Kasumi-1 (cell line): ENCODE measurements around the gene FBXO24.

ENCODE experiments used
- DNase-seq, 2 experiments: peaks; one replicate each; lab custom pipeline; 2025; lab: John Stamatoyannopoulos, UW

The FBXO24 gene

DNA sequence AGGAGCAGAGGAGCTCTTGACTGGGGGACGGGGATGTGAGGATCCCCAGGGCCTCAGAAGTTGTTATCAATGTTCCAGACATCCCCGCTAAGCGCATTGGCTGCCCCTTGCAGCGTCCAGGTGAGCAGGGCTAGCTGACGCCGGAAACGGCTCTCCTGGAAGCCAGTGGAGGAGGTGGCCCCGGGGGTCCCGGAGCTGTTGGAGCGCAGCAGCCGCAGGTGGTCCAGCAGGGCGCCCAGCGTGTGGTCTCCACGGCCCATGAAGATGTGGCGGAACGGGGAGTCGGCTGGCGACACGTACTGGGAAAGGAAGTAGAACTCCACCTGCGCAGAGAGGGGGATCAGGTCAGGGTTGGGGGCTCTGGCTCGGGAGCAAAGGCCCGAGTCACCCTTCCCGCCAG lies 34.7 kb downstream of the FBXO24 start:
- DNase-seq: no peak

DNA sequence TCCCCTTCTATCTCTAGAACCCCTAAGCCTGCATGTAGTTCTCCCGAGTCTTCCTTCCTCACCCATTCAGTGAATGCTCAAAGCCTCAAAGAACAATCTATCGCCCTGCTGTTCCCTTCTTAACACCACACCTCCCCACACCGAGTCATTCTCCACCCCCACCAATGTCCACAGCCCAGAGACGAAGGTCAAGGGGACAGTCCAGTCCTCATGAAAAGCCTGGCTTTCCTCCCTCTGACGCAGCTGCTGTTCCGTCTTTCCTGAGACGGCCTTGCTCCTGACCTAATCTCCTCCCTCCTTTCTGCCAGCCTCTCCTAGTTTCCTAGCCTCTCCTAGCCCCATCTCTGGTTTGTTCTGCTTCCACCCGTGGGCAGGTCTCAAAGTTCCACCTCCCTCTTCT lies 35.4 kb downstream of the FBXO24 start:
- DNase-seq: no peak

DNA sequence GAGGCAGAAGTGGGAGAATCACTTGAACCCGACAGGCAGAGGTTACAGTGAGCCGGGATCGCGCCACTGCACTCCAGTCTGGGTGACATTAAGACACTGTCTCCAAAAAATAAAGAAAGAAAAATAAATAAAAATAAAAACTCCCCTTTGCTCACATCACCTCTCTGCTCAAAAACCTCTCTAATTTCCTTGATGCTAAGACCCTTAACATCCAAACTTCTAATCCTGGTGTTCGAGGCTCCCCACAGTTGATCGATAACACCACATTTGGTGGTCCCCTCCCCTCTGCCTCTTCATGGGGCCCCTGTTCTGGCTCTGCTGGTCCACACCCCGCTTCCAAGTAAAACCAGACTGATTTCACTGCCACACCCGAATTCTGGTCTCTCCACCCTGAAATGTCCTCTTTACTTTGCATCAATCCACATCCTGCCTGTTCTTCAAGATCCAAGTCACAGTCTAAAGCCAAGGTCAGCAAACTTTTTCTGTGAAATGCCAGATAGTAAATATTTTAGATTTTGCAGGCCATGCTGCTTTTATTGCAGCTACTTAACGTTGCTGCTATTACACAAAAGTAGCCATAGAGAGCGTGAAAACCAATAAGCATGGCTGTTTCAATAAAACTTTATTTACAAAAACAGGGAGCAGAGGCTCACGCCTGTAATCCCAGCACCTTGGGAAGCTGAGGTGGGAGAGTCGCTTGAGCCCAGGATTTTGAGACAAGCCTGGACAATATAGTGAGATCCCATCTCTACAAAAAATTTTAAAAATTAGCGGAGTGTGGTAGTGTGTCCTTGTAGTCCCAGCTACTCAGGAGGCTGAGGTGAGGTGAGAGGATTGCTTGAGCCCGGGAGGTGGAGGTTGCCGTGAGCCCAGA lies 38.1 kb downstream of the FBXO24 start:
- DNase-seq: no peak

DNA sequence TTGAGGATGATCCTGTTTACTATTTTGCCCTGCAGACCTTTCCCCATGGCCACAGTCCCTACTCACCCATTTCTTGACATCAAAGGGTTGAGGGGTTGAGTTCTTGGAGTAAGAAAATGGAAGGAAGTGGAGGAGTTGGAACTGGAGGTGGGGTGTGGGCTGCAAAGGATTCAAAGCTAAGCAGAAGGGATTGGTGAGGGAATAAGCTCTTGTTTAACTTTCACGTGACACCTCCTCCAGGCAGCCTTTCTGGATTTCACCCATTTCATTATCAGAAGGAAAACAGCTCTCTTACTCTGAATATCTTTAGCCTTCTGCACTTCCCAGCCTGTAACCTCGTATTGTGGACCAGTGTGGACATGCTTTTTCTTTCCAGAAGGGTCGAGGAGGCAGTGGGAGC lies 39.9 kb downstream of the FBXO24 start:
- DNase-seq: no peak

DNA sequence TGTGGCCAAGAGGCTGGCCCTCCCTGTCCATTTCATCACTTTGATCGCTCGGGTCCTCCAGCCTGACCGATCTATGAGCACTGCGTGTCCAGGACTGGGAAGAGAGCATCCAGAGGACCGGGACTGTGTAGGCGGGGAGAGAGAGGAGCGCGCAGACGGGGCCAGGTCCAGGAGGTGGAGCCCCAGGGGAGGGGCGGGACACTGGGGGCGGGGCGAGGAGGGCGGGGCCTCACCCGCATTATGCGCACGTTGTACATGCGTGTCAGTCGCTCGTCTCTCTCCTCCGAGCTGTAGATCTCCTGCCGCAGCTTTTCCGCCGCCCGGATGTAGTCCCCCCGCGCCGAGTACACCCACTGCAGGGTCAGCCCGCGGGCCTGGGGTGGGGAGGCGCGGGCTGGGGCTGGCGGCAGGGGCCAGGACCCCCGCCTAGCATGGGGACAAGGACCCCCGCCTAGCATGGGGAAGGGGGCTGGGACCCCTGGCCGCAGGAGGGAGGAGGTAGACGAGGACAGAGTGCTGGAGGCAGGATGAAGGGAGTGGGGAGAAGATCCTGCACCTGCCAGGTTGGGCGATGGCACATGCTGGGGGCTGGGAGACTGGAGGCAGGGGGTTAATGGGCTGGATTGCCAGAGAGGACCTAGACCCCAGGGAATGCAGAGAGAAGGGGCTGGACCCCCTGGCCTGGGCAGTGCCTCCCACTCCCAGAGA lies 40.6 kb downstream of the FBXO24 start:
- DNase-seq: peak; percentile 84 to 87

DNA sequence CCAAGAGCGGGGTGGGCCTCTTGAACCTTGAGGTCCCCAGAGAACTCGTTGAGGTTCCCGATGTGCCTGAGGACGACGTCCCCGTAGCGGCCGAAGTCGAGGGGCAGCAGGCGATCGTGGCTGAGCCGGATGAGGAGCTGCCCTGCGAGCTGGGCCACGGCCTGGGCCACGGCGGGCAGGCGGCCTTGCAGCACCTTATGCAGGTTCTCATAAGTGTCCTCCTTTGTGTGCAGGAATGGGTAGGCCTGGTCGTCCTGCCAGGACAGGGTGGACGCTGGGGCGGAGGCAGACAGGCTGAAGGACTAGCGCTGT lies 41.1 kb downstream of the FBXO24 start:
- DNase-seq: no peak

DNA sequence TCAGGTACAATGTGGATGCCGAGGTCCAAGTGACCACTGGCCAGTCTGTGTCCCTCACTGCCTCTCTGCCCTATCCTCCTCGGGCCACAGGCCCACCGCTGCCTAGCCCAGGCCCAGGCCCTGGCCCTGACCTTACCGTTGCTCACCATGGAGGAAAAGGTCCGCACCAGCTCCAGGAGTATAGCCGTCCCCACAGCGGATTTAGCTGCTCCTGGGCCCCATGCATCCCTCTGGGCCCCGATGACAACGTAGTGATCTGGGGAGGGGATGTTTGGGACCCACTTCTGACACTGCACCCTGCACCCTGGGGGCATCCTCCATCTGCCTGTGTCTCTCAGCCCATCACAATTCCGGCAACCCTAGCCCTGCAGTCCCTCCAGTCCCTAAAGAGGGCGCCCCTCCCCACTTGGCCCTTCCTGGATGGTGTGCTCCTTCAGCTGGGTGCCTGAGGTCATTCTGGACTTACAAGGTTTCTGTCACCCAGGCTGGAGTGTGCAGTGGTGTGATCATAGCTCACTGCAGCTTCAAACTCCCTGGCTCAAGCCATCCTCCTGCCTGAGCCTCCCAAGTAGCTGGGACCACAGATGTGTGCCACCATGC lies 43.1 kb downstream of the FBXO24 start:
- DNase-seq: peak; percentile 39 to 55

DNA sequence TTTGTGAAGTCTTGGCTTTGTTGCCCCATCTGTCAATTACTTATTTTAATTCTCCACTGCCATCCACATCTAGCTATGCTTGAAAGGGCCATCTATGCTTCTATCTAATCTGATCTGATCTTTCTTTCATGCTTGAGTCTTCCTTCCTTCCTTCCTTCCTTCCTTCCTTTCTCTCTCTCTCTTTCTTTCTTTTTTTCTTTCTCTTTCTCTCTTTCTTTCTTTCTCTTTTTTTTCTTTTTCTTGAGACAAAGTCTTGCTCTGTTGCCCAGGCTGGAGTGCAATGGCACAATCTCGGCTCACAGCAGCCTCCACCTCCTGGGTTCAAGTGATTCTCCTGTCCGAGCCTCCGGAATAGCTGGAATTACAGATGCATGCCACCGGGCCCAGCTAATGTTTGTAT lies 43.9 kb downstream of the FBXO24 start:
- DNase-seq: no peak

DNA sequence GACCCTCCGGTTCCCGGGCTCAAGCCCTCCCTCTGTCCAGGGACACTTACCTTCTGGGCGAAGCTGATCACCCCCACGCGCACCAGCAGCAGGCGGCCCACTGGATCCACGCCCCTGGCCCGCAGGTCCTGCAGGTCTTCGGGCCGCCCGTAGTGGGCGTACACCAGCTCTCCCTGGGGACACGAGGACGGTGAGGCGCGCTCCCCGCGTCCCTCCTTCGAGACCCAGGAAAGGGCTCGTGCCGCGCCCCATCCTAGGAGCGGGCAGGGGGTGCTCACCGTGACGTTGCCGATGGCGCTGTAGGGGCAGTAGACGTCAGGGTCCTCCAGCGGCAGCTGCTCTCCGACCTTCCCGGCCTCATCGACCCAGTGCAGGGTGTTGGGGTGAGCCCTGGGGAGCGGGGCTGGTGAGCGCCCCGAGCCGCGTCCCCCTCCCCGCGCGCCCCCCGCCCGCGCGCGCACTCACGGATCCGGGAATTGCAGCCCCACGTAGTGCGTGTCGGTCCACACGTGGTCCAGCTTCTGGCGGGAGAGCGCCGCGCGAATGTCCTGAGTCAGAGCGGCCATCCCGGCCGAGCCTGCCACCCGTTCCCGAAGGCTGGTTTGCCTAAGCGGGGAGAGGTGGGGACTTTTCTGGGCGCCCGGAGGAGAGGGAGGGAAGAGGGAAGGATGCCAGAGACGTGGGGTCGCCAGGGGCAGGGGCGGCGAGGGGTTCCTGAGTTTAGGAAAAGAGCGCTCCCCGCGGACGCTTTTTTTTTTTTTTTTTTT lies 47.0 kb downstream of the FBXO24 start:
- DNase-seq: peak; percentile 59 to 66

DNA sequence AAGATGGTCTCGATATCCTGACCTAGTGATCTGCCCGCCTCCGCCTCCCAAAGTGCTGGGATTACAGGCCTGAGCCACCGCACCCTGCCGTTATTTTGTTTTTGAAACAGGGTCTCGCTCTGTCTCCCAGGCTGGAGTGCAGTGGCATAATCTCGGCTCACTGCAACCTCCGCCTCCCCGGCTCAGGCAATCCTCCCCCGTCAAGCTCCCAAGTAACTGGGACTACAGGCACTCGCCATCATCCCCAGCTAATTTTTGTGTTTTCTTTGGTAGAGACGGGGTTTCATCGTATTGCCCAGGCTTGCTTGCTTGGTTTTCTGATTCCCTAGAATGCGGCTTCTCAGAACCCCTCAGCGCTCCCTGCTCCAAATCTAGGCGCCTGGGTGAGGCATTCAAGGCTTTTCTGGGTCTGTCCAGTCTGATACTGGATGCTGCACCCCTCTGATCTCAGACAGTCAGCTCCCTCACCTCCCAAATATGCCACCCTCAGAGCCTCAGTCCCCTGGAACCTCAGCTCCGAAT lies 53.9 kb downstream of the FBXO24 start:
- no peak for DNase-seq

DNA sequence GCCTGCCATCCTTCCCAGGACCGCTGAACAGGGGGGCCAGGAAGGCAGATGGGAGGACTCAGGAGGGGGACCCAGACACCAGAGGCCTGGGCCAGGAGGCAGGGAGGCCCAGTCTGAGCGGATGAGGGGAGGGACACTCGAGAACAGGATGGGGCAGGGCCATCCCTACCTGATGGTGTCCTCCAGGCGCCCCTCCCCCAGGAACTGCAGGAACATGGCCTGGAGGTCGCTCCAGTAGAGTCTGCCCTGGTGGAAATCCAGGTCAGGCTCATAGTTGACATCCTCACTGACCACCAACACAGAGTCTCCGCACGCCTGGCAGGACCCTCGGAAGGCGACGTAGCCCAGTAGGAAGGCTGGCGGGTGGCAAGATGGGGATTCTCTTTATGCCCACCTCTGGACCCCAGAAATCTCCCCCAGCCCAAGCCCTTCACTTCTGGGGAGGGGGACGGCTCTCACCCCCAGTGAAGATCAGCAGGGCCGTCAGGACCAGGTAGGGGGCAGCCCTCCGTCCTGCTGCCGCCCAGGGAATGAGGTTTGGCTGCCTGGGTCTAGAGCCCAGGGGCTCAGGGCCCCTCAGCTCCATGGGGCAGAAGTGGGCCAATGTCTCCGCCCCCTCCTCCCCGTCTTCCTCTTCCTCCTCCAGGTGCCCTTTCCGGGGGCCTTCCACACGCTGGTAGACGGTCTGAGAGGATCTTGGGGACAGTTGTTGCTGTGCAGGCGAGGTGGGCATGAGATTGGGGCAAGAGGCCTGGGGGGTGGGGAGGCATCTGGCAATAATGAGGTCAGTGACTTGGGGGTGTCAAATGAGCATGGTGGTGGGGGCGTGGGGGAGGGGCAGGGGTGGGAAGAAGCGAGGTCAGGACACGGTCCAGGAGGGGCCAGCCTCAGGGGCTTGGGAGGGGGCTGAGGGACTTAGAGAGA lies 54.7 kb downstream of the FBXO24 start:
- DNase-seq: no peak

DNA sequence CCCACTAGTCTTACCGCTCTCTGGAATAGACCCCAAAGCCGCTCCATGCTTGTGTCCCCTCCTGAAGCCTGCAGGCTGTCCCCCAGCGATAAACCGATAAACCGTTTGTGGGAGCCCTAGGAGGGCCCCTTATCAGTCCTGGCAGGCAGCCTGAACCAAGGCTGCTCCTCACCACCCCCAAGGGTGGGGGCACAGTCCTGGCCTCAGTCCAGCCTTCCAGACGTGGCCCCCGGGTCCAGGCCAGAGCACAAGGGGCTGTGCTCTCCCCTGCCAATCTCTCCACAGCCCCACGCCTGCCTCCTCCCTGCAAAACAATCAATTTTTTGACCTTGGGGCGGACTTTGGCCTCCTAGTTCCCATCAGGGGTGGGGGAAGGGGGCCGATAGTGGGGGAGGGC lies 55.3 kb downstream of the FBXO24 start, which contains the start of gene TFR2:
TFR2 (minus strand) TSS at position 90 of the 397 bp plus-strand sequence; CDS start at position 47, 43 bp downstream.
- no peak for DNase-seq

DNA sequence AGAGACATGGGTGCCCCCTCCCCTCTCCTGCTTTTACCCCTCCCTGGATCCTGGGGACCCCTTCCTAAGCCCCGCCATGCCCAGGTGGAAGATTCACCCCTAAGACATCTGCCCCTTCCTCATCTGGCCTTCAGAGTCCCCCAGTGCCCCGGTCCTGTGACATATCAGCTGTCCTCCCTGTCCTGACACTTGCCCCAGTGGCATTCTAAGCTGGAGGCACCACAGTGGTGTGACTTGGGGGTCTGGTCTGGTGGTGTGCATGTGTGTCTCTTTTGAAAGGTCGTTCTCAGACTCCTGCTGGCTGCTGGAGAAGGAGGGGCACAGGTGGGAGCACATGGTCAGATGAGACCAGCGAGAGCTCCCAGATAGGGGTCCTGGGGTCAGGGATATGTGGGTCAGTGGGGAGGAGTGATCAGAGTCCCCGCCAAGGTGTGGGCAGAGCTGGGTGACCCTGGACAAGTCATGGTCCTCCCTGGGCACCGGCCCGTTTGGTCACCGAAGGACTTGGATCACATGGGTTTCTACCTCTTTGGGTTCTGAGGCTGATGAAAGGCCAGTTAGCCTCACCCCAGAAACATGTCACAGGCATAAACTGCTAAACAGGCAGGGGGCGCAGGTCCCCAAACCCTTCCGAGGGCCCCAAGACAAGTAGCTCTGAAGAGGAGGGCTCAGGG lies 55.9 kb downstream of the FBXO24 start:
- no peak for DNase-seq

DNA sequence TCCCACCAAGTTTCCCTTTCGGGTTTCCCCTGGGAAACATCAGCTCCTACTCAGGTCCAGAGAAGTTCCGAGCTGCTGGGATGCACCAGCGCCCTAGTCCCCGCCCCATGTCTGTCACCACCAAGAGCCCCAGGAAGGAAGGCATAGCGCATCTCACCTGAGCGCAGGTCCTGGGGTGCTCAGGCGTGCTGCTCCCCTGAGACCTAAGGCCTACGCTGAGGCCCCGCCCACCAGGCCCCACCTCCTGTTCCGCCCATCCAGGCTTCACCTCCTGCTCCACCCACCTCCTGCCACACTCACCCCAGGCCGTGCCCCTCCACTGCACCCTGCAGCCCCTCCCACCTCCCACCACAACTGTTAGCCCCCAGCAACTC lies 56.4 kb downstream of the FBXO24 start:
- no peak for DNase-seq

DNA sequence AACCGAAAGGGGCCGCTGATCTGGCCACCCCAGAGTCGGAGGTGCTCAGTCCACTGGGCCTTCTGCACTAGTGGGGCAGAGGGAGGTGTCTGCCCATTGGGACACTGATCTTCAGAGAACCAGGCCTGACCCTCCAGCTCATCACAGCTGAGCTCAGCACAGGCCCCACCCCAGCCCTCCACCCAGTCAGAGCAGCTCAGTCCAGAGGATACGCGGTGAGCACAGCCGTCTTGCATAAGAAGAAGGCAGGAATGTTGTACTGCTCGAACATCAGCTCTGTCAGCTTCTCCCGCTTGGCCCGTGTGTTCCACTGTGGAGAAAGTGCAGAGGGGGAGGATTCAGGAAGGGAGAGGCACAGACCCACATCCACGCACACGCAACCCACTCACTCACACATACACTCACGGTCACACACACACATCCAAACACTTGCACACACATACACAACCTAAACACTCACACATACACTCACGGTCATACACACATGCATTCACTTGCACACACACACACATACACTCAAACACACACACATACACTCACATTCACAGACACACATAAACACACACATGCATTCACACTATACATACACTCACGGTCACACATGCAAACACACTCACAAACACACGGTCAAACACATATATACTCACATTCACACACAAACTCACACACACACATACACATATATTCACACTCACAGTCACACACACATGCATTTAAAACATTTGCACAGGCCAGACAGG lies 63.9 kb downstream of the FBXO24 start:
- DNase-seq: no peak
